GM21423 (cell line): ENCODE results near the gene DLG2.

Experiments
- ATAC-seq: cut with Tn5 transposase; IDR thresholded peaks from one replicate; pipeline ENCODE4 v1.9.1; 2021; ENCODE audit warnings: mild to moderate bottlenecking, moderate library complexity; ENCODE audit not compliant: unreplicated experiment

The DLG2 gene

GRCh38 chr11:84687433-84687832, 939.7 kb downstream of the DLG2 start:
- ATAC-seq, result no peak

- no peak for ATAC-seq
These were observed 940.4 kb downstream of the DLG2 start for GRCh38 chr11:84686716-84687115.

- no peak for ATAC-seq
These were observed 941.2 kb downstream of the DLG2 start for GRCh38 chr11:84685976-84686375.

- ATAC-seq, result no peak
These were observed 942.0 kb downstream of the DLG2 start for GRCh38 chr11:84685149-84685548.

- ATAC-seq, result no peak
These were observed 945.7 kb downstream of the DLG2 start for GRCh38 chr11:84681456-84681855.

GRCh38 chr11:84675396-84676025, 951.6 kb downstream of the DLG2 start:
- no peak for ATAC-seq

- no peak for ATAC-seq
These were observed 953.4 kb downstream of the DLG2 start for GRCh38 chr11:84673753-84674152.

- ATAC-seq, result no peak
These were observed 955.7 kb downstream of the DLG2 start for GRCh38 chr11:84671325-84671999.

- no peak for ATAC-seq
These were observed 963.4 kb downstream of the DLG2 start for GRCh38 chr11:84663731-84664130.

GRCh38 chr11:84660257-84660977, 966.7 kb downstream of the DLG2 start:
- ATAC-seq, result no peak

- ATAC-seq, result no peak
These were observed 971.4 kb downstream of the DLG2 start for GRCh38 chr11:84655712-84656111.

- ATAC-seq, result no peak
These were observed 978.7 kb downstream of the DLG2 start for GRCh38 chr11:84648471-84648870.

- ATAC-seq, result no peak
These were observed 981.0 kb downstream of the DLG2 start for GRCh38 chr11:84645988-84646694.

- ATAC-seq, result no peak
These were observed 984.6 kb downstream of the DLG2 start for GRCh38 chr11:84642500-84642899.

- no peak for ATAC-seq
These were observed 992.8 kb downstream of the DLG2 start for GRCh38 chr11:84634309-84634708.

- no peak for ATAC-seq
These were observed 998.1 kb downstream of the DLG2 start for GRCh38 chr11:84628871-84629620.

GRCh38 chr11:84626256-84626655, 1000.9 kb downstream of the DLG2 start:
- ATAC-seq, result no peak

GRCh38 chr11:84612645-84613044, 1014.5 kb downstream of the DLG2 start:
- ATAC-seq, result no peak

GRCh38 chr11:84608837-84609196, 1018.3 kb downstream of the DLG2 start:
- ATAC-seq, result no peak

GRCh38 chr11:84607975-84608836, 1018.9 kb downstream of the DLG2 start:
- ATAC-seq, result no peak
